NCI-H1092 treated with DMSO at 0.1 percent for 48 hours (cell line): ENCODE results near the gene SLIRP.
A peak's percentile ranks its signal among the peaks of the same experiment; 100 is the strongest.
"Not testable (repeated sequence)": the region's sequence is repeated elsewhere in the genome, so short reads cannot be mapped to it uniquely, and the experiment has no call there.

ENCODE experiments used
- DNase-seq: peaks from one replicate; lab custom pipeline; 2025; lab: John Stamatoyannopoulos, UW

SLIRP gene

DNA sequence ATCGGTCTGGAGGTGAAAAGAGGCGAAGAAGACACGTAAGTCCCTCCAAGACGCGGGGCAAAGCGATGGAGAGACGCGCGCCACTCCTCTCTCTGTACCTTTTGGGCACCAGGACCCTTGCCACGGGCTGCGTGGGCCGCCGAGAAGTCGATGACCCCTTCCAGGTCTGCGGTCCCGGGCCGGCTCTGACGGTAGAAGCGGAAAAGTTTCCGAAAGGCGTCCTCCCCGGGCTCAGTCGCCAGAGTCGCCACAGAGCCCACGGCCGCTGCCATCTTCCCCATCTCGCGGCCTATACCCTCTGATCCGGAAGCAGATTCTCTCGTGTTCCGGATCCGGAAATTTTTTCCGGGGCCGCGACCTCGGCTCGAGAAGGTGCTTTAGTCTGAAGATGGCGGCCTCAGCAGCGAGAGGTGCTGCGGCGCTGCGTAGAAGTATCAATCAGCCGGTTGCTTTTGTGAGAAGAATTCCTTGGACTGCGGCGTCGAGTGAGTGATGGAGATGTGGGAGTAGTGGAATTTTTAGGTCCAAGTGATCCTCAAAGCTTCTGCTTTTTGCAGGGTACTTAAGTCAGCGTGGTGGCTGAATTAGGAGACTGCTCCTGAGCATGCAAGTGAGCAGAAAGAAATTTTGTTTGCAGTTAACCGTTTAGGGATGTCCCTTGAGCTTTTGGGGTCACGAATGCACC lies at the start of gene SLIRP, which contains the start of gene ALKBH1:
SLIRP (plus strand) TSS at position 380 of the 685 bp plus-strand sequence; CDS start at position 389, 9 bp downstream.
ALKBH1 (minus strand) TSS at position 300 of the 685 bp plus-strand sequence; CDS start at position 281, 19 bp downstream.
- DNase-seq: peak; percentile 87

- no peak for DNase-seq
Observed at GRCh38 chr14:77659831-77660230, 48.1 kb upstream of the SLIRP start.

- peak; percentile 82 for DNase-seq
Observed at GRCh38 chr14:77660754-77661153, 47.1 kb upstream of the SLIRP start.

DNA sequence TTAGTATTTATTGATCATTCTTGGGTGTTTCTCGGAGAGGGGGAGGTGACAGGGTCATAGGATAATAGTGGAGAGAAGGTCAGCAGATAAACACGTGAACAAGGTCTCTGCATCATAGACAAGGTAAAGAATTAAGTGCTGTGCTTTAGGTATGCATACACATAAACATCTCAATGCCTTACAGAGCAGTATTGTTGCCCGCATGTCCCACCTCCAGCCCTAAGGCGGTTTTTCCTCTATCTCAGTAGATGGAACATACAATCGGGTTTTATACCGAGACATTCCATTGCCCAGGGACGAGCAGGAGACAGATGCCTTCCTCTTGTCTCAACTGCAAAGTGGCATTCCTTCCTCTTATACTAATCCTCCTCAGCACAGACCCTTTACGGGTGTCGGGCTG lies 46.3 kb upstream of the SLIRP start:
- DNase-seq: not testable (repeated sequence)

GRCh38 chr14:77663293-77663692 lies 44.6 kb upstream of the SLIRP start:
- DNase-seq: no peak

- DNase-seq: no peak
Observed at GRCh38 chr14:77667331-77667730, 40.6 kb upstream of the SLIRP start.

GRCh38 chr14:77673193-77673592 lies 34.7 kb upstream of the SLIRP start:
- DNase-seq: no peak

- DNase-seq: no peak
Observed at GRCh38 chr14:77674931-77675330, 33.0 kb upstream of the SLIRP start.

- peak; percentile 16 for DNase-seq
Observed at GRCh38 chr14:77681196-77682157, 26.4 kb upstream of the SLIRP start.

- DNase-seq: no peak
Observed at GRCh38 chr14:77682158-77682553, 25.7 kb upstream of the SLIRP start.

GRCh38 chr14:77691259-77691658 lies 16.6 kb upstream of the SLIRP start:
- DNase-seq: no peak

- peak; percentile 16 for DNase-seq
Observed at GRCh38 chr14:77707355-77707723, 564 bp upstream of the SLIRP start.

- DNase-seq: no peak
Observed at GRCh38 chr14:77708749-77709148, 846 bp downstream of the SLIRP start.

DNA sequence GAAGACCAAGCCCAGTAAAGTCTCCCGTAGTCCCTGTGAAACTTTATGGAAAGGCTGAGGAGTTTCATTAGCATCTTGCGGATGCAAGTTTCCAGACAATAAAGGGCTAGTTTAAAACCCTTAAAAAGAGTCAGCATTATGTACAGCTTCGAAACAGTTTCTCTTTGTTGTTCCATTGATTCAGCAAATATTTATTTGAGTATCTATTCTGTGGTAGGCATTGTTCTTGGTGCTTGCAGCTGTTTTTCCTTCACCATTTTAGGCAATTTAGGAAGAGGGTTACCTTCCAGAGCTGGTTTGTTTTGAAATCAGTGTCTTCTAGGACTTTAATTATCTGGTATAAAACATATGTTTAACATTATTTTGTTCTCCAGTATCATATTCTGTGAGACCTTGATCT lies 1.5 kb downstream of the SLIRP start:
- DNase-seq: no peak

- no peak for DNase-seq
Observed at GRCh38 chr14:77710364-77710763, 2.5 kb downstream of the SLIRP start.

GRCh38 chr14:77714926-77715325 lies 7.0 kb downstream of the SLIRP start:
- DNase-seq: no peak

GRCh38 chr14:77717608-77718305 lies 9.9 kb downstream of the SLIRP start:
- no peak for DNase-seq

DNA sequence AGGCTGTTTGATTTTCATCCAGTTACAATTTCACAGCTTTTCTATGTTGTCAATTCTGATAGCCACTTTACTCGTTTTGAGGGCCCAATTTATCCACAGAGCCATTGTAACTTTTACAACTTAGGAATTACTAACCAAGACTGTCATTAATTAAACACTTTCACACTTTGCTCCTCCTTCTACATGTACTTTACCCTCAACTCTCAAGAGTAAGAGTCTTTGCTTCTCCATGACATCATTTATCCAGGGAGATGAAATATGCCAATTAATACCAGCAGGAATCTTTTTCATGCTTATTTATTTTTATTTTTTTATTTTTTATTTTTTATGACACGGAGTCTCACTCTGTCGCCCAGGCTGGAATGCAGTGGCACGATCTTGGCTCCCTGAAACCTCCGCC lies 13.5 kb downstream of the SLIRP start:
- no peak for DNase-seq

GRCh38 chr14:77722301-77722700 lies 14.4 kb downstream of the SLIRP start:
- no peak for DNase-seq

DNA sequence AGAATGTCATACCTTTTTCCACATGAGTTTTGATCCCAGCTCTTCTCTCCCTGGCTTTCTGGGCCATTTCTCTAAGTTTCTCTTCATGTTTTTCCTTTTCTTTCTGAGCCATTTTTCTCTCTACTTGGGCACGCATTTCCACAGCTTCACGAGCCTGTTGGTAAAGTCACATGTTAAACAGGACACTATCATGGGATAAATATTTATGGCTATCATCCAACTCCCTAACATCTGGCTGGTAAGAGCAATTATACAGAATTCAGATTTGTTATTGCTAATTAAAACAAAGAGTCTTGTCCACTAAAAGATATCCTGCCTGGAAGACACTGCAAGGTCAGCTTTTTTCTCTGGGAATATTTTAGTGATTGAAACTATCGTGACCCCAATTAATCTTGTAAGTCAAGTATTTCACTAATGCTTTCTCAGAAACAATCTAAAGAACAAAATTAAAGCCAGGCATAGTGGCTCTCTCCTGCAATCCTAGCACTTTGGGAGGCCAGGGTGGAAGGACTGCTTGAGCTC lies 23.1 kb downstream of the SLIRP start:
- no peak for DNase-seq

- no peak for DNase-seq
Observed at GRCh38 chr14:77738559-77739250, 30.8 kb downstream of the SLIRP start.

GRCh38 chr14:77741438-77741837 lies 33.5 kb downstream of the SLIRP start:
- no peak for DNase-seq
